Right lobe of liver (tissue), 6 donors: ENCODE measurements around the gene BPGM. TPM values are rescaled to one million over a fixed set of nuclear protein-coding genes. Genes with fewer than 3 reads are reported as not detected.

Experiments used
- ATAC-seq, 4 donors: fragments of 200-7000 bp; cut with Tn5 transposase; one replicate each; pipeline ENCODE4 v1.9.1; 2020; ENCODE audit warnings: mild to moderate bottlenecking in 4 of 4, moderate library complexity in 4 of 4
- DNase-seq, 3 donors: peaks; one replicate each; pipeline ENCODE4 v3.0.0-alpha.2; 2020
- H3K27ac ChIP-seq, 3 donors: fragments of 200-600 bp; one replicate each; pipeline ENCODE4 v1.8.0; 2022
- H3K27me3 ChIP-seq, 2 donors: fragments of 200-600 bp; one replicate each; pipeline ENCODE4 v1.8.0; 2022
- H3K36me3 ChIP-seq, 4 donors: fragments of 200-600 bp; sonication (generic) in 1 of 4; one replicate each; pipeline versions ENCODE4 v1.5.1 to v1.8.0; 2017 to 2022; ENCODE audit warnings: control low read depth in 1 of 4
- H3K4me1 ChIP-seq, 4 donors: fragments of 200-600 bp; sonication (generic) in 1 of 4; one replicate each; pipeline versions ENCODE4 v1.5.1 to v1.8.0; 2017 to 2022; ENCODE audit warnings: control low read depth in 1 of 4
- H3K4me3 ChIP-seq, 3 donors: fragments of 200-600 bp; one replicate each; pipeline ENCODE4 v1.8.0; 2022
- H3K9me3 ChIP-seq, 4 donors: fragments of 200-600 bp; sonication (generic) in 1 of 4; one replicate each; pipeline versions ENCODE4 v1.5.1 to v1.8.0; 2017 to 2022; ENCODE audit warnings: control low read depth in 1 of 4
- POLR2A ChIP-seq: fragments of 450-650 bp; IDR thresholded peaks from one replicate; pipeline ENCODE4 v1.6.1; 2017; ENCODE audit warnings: antibody characterized with exemption, mild to moderate bottlenecking
- WGBS: methylation state at CpG from one replicate; pipeline ENCODE4 v1.1.6; 2018; ENCODE audit warnings: low coverage, low lambda C conversion rate; ENCODE audit not compliant: insufficient coverage; ENCODE audit errors: missing lambda C conversion rate; 5-methylcytosine and 5-hydroxymethylcytosine counted together
- intact Hi-C, 2 donors: fragments of 100-400 bp; cut with DNase I; formaldehyde crosslinking; loops; one replicate each; pipeline versions ENCODE4 v1.11.2 to v1.14.1; 2022
- total RNA-seq, 6 experiments: library from RNA; depleted of rRNA in 2 of 6; stranded (reverse); fragments of >200 nt in 2 of 6; fragmentation: NEBNext Ultra II Directional in 3 of 6; extraction: Animal tissue kit (Norgen Biotek cat#: 25700) in 3 of 6; gene quantifications; one replicate each; pipeline versions ENCODE4 v1.1.0 to v1.2.4, GENCODE V29; 2016 to 2023
- TF ChIP-seq, protein P1 (sequence below), 4 donors: fragments of 200-600 bp in 3 of 4; fragments of 450-650 bp in 1 of 4; IDR thresholded peaks; one replicate each; pipeline versions ENCODE4 v1.5.1 to v1.8.0; 2016 to 2022; ENCODE audit warnings: antibody characterized with exemption in 4 of 4, mild to moderate bottlenecking in 2 of 4
- donor health status: DM: no; HTN: yes; CAD: no.
- donor health status: DM: no; HTN: no; CAD: no.
- donor health status: DM: no; HTN: no; CAD: no.
- donor health status: DM: no; HTN: yes; CAD: no.
- donor health status: DM: no; HTN: yes; CAD: no.

BPGM gene
- total RNA-seq, 6 experiments from 2014 or later: 5.9 to 10.9 (median 7.3) TPM

DNA sequence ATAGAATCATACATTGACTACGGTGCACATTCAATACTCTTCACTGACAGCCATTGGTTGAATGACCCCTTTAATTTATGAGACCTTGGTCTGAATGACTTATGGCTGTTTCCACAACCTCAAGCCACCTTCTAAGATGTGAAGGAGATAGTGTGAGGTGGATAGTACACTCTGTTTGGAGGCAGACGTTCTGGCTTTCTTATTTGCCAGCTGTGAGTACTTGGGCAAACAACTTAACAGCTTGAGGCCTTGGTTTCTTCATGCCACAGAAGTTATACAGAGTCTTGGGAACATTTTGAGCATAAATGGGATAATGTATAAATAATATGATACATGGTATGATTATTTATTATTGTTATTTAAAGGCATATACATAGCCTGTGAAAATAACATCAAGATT is 62.0 kb downstream of the BPGM start:
- ATAC-seq: no peak
- intact Hi-C loops: no loop called here
- WGBS: 73% methylated on average over 2 of the region's 2 CpGs

DNA sequence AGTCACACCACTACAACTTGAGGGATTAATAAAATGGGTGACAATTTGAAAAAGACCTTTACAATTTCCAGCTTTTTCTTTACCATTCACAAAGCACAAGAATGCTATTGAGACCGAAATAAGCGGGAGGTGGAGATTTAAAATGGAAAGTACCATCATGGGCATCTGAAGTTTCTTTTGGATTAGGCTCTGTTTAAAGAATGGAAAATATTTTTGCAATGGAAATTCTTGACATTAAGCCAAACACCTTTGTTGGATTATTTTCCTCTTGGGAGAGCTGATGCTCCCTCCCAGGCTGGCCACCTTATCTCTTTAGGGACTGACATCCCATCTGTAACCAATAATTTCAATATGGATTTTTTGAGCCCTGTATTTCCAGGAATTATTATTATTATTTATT is 62.5 kb downstream of the BPGM start:
- ATAC-seq: no peak
- no peaks in the 10 kb centered on the region for H3K36me3 ChIP-seq
- no peaks in the 10 kb centered on the region for H3K9me3 ChIP-seq
- no peak overlapping the region for H3K4me3 ChIP-seq
- peaks cover 0 to 21% (median 0%) of the 10 kb centered on the region in 4 donors for H3K4me1 ChIP-seq
- no peak for DNase-seq
- no peaks in the 10 kb centered on the region for H3K27me3 ChIP-seq
- intact Hi-C loops: no loop called here
- H3K27ac ChIP-seq: no peak overlapping the region
- WGBS: 93% methylated on average over 2 of the region's 2 CpGs
- TF ChIP-seq, protein P1, sequence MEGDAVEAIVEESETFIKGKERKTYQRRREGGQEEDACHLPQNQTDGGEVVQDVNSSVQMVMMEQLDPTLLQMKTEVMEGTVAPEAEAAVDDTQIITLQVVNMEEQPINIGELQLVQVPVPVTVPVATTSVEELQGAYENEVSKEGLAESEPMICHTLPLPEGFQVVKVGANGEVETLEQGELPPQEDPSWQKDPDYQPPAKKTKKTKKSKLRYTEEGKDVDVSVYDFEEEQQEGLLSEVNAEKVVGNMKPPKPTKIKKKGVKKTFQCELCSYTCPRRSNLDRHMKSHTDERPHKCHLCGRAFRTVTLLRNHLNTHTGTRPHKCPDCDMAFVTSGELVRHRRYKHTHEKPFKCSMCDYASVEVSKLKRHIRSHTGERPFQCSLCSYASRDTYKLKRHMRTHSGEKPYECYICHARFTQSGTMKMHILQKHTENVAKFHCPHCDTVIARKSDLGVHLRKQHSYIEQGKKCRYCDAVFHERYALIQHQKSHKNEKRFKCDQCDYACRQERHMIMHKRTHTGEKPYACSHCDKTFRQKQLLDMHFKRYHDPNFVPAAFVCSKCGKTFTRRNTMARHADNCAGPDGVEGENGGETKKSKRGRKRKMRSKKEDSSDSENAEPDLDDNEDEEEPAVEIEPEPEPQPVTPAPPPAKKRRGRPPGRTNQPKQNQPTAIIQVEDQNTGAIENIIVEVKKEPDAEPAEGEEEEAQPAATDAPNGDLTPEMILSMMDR (IDR thresholded peaks at IDR 0.05): no peak
- no peak for TF ChIP-seq POLR2A

More for the DNA sequence above, 62.0 kb downstream of the BPGM start:
- Histone ChIP-seq H3K36me3 (no peaks in the 10 kb centered on the region), H3K4me1 (peaks cover 0 to 26% (median 0%) of the 10 kb centered on the region in 4 donors), H3K27me3 (no peaks in the 10 kb centered on the region), H3K27ac (no peak overlapping the region), H3K4me3 (no peak overlapping the region), H3K9me3 (no peaks in the 10 kb centered on the region)
- no peak for TF ChIP-seq POLR2A
- TF ChIP-seq, protein P1 (IDR thresholded peaks at IDR 0.05): no peak
- no peak for DNase-seq

DNA sequence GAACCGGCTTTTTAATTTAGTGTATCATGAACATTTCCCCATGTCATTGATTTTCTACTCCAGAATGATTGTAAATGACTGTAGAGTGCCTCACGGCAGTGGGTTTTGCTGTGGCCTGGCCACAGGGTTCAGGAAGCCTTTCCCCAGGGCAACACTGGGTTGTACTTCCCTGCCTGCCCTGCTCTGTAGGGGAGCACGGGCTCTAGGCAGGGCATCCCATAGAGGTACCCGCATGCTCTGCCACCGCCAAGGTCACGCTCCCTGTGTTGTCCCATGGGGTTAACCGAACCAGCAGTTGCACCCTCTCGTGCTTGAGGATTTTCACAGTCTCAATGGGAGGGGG is 63.8 kb downstream of the BPGM start:
- DNase-seq: no peak
- TF ChIP-seq, protein P1 (IDR thresholded peaks at IDR 0.05): no peak
- TF ChIP-seq POLR2A: no peak
- intact Hi-C loops: no loop called here
- Histone ChIP-seq H3K4me3 (no peak overlapping the region), H3K27ac (no peak overlapping the region), H3K27me3 (no peaks in the 10 kb centered on the region), H3K4me1 (peaks cover 0 to 9% (median 0%) of the 10 kb centered on the region in 4 donors), H3K36me3 (no peaks in the 10 kb centered on the region), H3K9me3 (no peaks in the 10 kb centered on the region)
- WGBS: 100% methylated on average over 1 of the region's 8 CpGs
- ATAC-seq: no peak

DNA sequence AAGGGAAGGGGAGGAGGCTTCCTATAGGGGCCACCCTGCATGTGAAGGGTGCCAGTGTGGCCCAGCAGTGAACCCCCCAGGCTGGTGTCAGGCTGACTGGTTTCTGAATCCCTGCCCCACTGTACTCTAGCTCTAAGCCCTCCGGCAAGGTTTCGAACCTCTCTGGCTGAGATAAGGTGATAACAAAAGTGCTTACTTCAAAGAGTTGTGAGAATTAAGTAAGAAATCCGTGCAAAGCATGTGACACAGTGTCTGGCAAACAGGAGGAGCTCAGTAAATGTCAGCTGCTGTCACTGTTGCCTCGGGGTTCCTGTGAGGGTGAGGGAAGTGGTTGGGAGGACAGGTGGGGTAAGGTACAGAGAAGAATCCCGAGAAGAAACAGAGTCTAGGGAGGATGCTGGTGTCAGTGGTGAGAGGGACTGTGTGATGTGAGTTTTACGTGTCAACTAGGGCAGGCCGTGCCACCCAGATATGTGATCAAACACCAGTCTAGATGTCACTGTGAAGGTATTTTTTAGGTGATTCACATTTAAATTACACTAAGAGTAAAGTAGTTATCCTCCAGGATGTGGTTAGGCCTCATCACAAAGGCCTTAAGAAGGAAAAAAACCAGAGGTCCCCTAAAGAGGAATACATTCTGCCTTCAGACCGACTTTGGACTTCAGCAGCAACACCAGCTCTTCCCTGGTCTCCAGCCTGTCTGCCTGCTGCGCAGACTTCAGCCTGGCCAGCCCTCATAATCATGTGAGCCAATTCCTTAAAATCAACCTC is 64.4 kb downstream of the BPGM start:
- no peak overlapping the region for H3K27ac ChIP-seq
- no peaks in the 10 kb centered on the region for H3K27me3 ChIP-seq
- H3K9me3 ChIP-seq: no peaks in the 10 kb centered on the region
- peaks cover 0 to 4% (median 0%) of the 10 kb centered on the region in 4 donors for H3K4me1 ChIP-seq
- ATAC-seq (peak in 2 of 4 donors; percentile 23 to 29), DNase-seq (no peak)
- WGBS: 59% methylated on average over 7 of the region's 9 CpGs
- TF ChIP-seq, protein P1 (IDR thresholded peaks at IDR 0.05): no peak
- no peak for TF ChIP-seq POLR2A
- H3K36me3 ChIP-seq: no peaks in the 10 kb centered on the region
- H3K4me3 ChIP-seq: no peak overlapping the region
- intact Hi-C loops: no loop called here
